ENCODE measurements around the gene PDIA4. TPM values are rescaled to one million over a fixed set of nuclear protein-coding genes. Genes with fewer than 3 reads are reported as not detected.
"Not testable (repeated sequence)": the region's sequence is repeated elsewhere in the genome, so short reads cannot be mapped to it uniquely, and the experiment has no call there.

Gene PDIA4
- total and polyA plus RNA-seq, 8 donors: 35.6 to 185 (median 71.6) TPM

DNA sequence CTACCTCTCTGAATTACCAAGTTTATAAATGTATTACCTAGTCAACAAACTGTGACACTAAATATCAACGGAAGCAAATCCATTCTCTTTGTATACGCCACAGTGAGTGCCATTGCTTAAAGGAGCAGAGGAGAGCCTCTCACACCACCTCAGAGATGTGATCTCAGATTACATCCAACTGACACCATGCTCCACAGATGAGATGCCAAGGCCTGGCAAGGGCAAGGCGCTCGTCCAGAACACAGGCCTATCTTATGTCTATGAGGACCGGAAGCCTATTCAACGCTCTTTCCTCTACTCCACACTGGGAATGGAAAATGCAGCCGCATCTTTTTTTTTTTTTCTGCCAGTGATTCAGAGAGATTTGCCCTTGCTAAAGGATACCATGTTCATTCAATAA lies 11.4 kb downstream of the PDIA4 start:
- WGBS, 2 donors: 71 to 74% methylated on average over 7 of the region's 7 CpGs
- Histone ChIP-seq H3K4me1 (no peaks in the 10 kb centered on the region), H3K27me3 (no peaks in the 10 kb centered on the region), H3K4me3 (no peak overlapping the region), H3K36me3 (peaks cover 3 to 60% (median 24%) of the 10 kb centered on the region in 3 donors), H3K27ac (no peak overlapping the region), H3K9me3 (no peaks in the 10 kb centered on the region)
- FAIRE-seq (no peak), ATAC-seq (no peak), DNase-seq (no peak)
- intact Hi-C loops (cut with DNase I): no loop called here
- no peak for TF ChIP-seq CTCF (IDR thresholded peaks at IDR 0.05)

DNA sequence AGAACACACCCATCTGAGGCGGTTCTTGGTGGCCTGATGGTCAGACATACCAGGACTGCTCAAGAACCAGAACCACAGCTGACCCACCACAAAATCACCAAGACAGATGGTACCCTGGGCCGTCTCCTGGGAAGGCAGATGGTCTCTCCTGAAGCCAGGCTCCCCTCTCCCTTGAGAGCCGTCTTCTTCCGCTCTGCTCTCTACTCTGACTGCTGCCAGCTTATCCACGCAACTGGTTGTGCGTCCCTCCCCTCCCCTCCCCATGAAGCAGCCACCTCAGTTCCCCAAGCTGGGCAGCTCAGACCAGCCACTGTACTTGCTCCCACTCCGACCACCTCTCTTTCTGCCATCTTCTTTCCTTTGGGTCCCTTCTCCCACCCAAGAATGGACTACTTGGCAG lies 14.0 kb downstream of the PDIA4 start:
- intact Hi-C loops (cut with DNase I): no loop called here
- no peaks in the 10 kb centered on the region for H3K27me3 ChIP-seq
- FAIRE-seq (no peak), ATAC-seq (no peak), DNase-seq (no peak)
- no peak overlapping the region for H3K27ac ChIP-seq
- peaks cover 3 to 82% (median 28%) of the 10 kb centered on the region in 3 donors for H3K36me3 ChIP-seq
- no peaks in the 10 kb centered on the region for H3K4me1 ChIP-seq
- H3K9me3 ChIP-seq: no peaks in the 10 kb centered on the region
- 83 to 96% methylated on average over 7 of the region's 7 CpGs for WGBS, 2 donors
- no peak for TF ChIP-seq CTCF (IDR thresholded peaks at IDR 0.05)
- no peak overlapping the region for H3K4me3 ChIP-seq

GRCh38 chr7:149013876-149014275 lies 14.4 kb downstream of the PDIA4 start:
- no peak for FAIRE-seq
- DNase-seq: no peak
- H3K4me1 ChIP-seq: no peaks in the 10 kb centered on the region
- no peaks in the 10 kb centered on the region for H3K27me3 ChIP-seq
- intact Hi-C loops (cut with DNase I): no loop called here
- H3K9me3 ChIP-seq: no peaks in the 10 kb centered on the region
- no peak overlapping the region for H3K27ac ChIP-seq
- no peak for ATAC-seq
- 89 to 92% methylated on average over 5 of the region's 5 CpGs for WGBS, 2 donors
- no peak for TF ChIP-seq CTCF (IDR thresholded peaks at IDR 0.05)
- H3K36me3 ChIP-seq: peaks cover 3 to 82% (median 28%) of the 10 kb centered on the region in 3 donors
- no peak overlapping the region for H3K4me3 ChIP-seq

DNA sequence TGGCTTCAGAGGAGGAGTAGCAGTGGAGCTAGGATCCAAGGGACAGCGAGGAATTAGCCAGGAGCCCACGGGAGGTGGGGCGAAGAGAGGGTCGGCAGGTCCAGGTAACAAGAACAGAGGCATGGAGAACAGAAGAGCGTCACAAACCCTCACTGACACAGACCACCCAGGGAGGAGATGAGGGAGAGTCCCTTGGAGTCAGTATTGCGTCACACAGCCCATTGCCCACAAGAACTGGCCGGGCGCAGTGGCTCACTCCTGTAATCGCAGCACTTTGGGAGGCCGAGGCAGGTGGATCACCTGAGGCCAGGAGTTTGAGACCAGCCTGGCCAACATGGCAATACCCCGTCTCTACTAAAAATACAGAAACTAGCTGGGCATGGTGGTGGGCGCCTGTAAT lies 15.6 kb downstream of the PDIA4 start:
- intact Hi-C loops (cut with DNase I); DNase-seq; H3K9me3 ChIP-seq; H3K4me1 ChIP-seq; ATAC-seq; H3K4me3 ChIP-seq; H3K27me3 ChIP-seq; H3K27ac ChIP-seq; FAIRE-seq: not testable (repeated sequence)
- H3K36me3 ChIP-seq: peaks cover 3 to 85% (median 34%) of the 10 kb centered on the region in 3 donors
- WGBS, 2 donors: 84 to 90% methylated on average over 12 of the region's 12 CpGs

GRCh38 chr7:149011491-149011890 lies 16.8 kb downstream of the PDIA4 start:
- H3K9me3 ChIP-seq: no peaks in the 10 kb centered on the region
- no peaks in the 10 kb centered on the region for H3K4me1 ChIP-seq
- ATAC-seq (no peak), DNase-seq (no peak), FAIRE-seq (no peak)
- 91 to 96% methylated on average over 8 of the region's 8 CpGs for WGBS, 2 donors
- H3K27me3 ChIP-seq: no peaks in the 10 kb centered on the region
- intact Hi-C loops (cut with DNase I): no loop called here
- TF ChIP-seq CTCF (IDR thresholded peaks at IDR 0.05): no peak
- H3K4me3 ChIP-seq: no peak overlapping the region
- no peak overlapping the region for H3K27ac ChIP-seq
- H3K36me3 ChIP-seq: peaks cover 3 to 92% (median 45%) of the 10 kb centered on the region in 3 donors

Measured in pancreas (tissue), 10 donors.